Common myeloid progenitor, CD34-positive (primary cell): ENCODE results near the gene LRRC74B.
"Not testable (repeated sequence)": the region's sequence is repeated elsewhere in the genome, so short reads cannot be mapped to it uniquely, and the experiment has no call there.

Source experiments
- CTCF ChIA-PET: fragments of 350-600 bp; sonication (Branson Sonifier 250); formaldehyde crosslinking; loops from one replicate; lab custom pipeline; 2021; ENCODE audit warnings: antibody characterized with exemption; lab: Charles Lee
- POLR2A ChIA-PET: fragments of 350-600 bp; sonication (Branson Sonifier 250); formaldehyde crosslinking; loops from one replicate; lab custom pipeline; 2021; ENCODE audit warnings: antibody characterized with exemption; lab: Charles Lee
- DNase-seq, 3 donors: peaks; one replicate each; pipeline versions ENCODE4 v3.0.0 to v3.0.0-alpha.2; 2013
- H3K27ac ChIP-seq, 2 experiments: 1 replicate in 1 of 2; 2 replicates in 1 of 2; pipeline ENCODE4 v1.7.0; 2013; ENCODE audit warnings: inconsistent platforms in 2 of 2, low read length in 2 of 2, mild to moderate bottlenecking in 2 of 2, low read depth in 1 of 2, moderate library complexity in 1 of 2; ENCODE audit not compliant: severe bottlenecking in 2 of 2, insufficient read depth in 1 of 2, poor library complexity in 1 of 2
- H3K27me3 ChIP-seq, 5 experiments: replicated peaks in 2 of 5; 1 replicate in 3 of 5; 2 replicates in 2 of 5; pipeline versions ENCODE4 v1.6.1 to v1.7.0; 2013; ENCODE audit warnings: low read length in 4 of 5, mild to moderate bottlenecking in 2 of 5, moderate library complexity in 2 of 5, inconsistent platforms in 1 of 5; ENCODE audit not compliant: insufficient read depth in 5 of 5, control insufficient read depth in 4 of 5
- H3K36me3 ChIP-seq, 4 experiments: 1 replicate in 2 of 4; 2 replicates in 2 of 4; pipeline versions ENCODE4 v1.6.1 to v1.7.0; 2013; ENCODE audit warnings: low read length in 3 of 4, control low read depth in 1 of 4, mild to moderate bottlenecking in 1 of 4; ENCODE audit not compliant: control insufficient read depth in 4 of 4, insufficient read depth in 4 of 4
- H3K4me1 ChIP-seq, 4 experiments: 1 replicate in 3 of 4; 2 replicates in 1 of 4; pipeline versions ENCODE4 v1.6.1 to v1.7.1; 2013; ENCODE audit warnings: low read length in 3 of 4, mild to moderate bottlenecking in 3 of 4, control low read depth in 1 of 4, inconsistent platforms in 1 of 4, moderate library complexity in 1 of 4; ENCODE audit not compliant: control insufficient read depth in 4 of 4, insufficient read depth in 4 of 4; ENCODE audit errors: control extremely low read depth in 1 of 4
- H3K4me3 ChIP-seq, 7 experiments: 1 replicate in 4 of 7; 2 replicates in 3 of 7; pipeline versions ENCODE4 v1.5.1 to v1.7.0; 2013; ENCODE audit warnings: mild to moderate bottlenecking in 7 of 7, low read length in 6 of 7, moderate library complexity in 6 of 7, inconsistent platforms in 2 of 7, low read depth in 2 of 7, control low read depth in 1 of 7; ENCODE audit not compliant: insufficient read depth in 4 of 7, control insufficient read depth in 1 of 7; ENCODE audit errors: extremely low read depth in 1 of 7
- H3K9me3 ChIP-seq, 5 experiments: 1 replicate in 4 of 5; 2 replicates in 1 of 5; pipeline versions ENCODE4 v1.6.1 to v1.7.1; 2013; ENCODE audit warnings: low read length in 4 of 5, mild to moderate bottlenecking in 2 of 5, inconsistent platforms in 1 of 5, low read depth in 1 of 5, moderate library complexity in 1 of 5; ENCODE audit not compliant: control insufficient read depth in 4 of 5, insufficient read depth in 2 of 5; ENCODE audit errors: control extremely low read depth in 1 of 5
- WGBS: methylation state at CpG from one replicate; pipeline ENCODE4 v1.1.5; 2013; ENCODE audit not compliant: insufficient coverage; 5-methylcytosine and 5-hydroxymethylcytosine counted together

The LRRC74B gene

GRCh38 chr22:21043860-21044535 lies 1.7 kb upstream of the LRRC74B start:
- Histone ChIP-seq H3K27me3 (peaks cover 0 to 10% (median 0%) of the 10 kb centered on the region in 5 experiments), H3K36me3 (no peaks in the 10 kb centered on the region), H3K4me1 (peaks cover 0 to 27% (median 21%) of the 10 kb centered on the region in 4 experiments), H3K27ac (no peak overlapping the region), H3K4me3 (no peak overlapping the region), H3K9me3 (no peaks in the 10 kb centered on the region)
- DNase-seq, result no peak
- CTCF ChIA-PET, result interaction anchor here (0.8 to 1.9 kb wide), 4 partner anchors 20 to 58 kb away, joined by 3 to 5 read pairs (median 4); no protein-coding TSS in a partner anchor
- POLR2A ChIA-PET, result no interaction called here
- WGBS, result 93% methylated on average over 9 of the region's 15 CpGs

GRCh38 chr22:21044931-21045584 lies 688 bp upstream of the LRRC74B start:
- 12% methylated on average over 11 of the region's 15 CpGs for WGBS

DNA sequence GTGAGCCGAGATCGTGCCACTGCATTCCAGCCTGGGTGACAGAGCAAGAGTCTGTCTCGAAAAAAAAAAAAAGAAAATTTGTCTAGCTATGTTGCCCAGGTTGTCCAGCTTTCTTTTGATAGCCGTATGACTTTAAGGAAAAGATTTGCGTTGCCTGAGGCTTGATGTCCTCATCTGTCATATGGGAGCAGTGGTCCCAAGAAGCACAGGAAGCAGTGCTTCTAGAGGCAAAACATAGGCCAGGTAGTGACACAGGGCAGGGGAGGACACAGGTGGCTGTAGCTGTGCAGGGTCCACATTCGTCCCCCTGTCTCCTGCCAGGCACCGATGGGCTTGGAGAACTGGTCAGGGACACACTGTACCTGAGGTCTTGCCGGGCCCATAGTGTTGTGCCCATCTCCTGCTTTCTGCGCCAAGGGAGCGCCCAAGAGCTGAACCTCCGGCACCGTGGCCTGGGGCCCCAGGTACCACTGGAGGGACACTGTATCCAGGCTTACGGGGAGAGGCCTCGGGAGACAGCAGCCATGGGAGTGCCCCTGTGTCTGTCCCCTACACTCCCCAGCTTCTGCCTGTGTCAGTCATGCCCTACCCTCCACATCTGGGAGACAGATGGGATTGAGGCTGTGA lies 1.4 kb downstream of the LRRC74B start:
- Histone ChIP-seq H3K36me3 (no peaks in the 10 kb centered on the region), H3K27me3 (peaks cover 0 to 10% (median 0%) of the 10 kb centered on the region in 5 experiments), H3K27ac (no peak overlapping the region), H3K9me3 (no peaks in the 10 kb centered on the region), H3K4me3 (no peak overlapping the region), H3K4me1 (peaks cover 0 to 27% (median 21%) of the 10 kb centered on the region in 4 experiments)
- no peak for DNase-seq
- CTCF ChIA-PET, result interaction anchor here (1.0 to 1.9 kb wide), 2 partner anchors 9 to 19 kb away, joined by 3 to 4 read pairs; no protein-coding TSS in a partner anchor
- POLR2A ChIA-PET, result no interaction called here
- 98% methylated on average over 14 of the region's 14 CpGs for WGBS

More at GRCh38 chr22:21044931-21045584, 688 bp upstream of the LRRC74B start:
- H3K4me3 ChIP-seq, result peak overlapping the region in 5 of 7 experiments; percentile 30 to 71 (median 43)
- CTCF ChIA-PET, result interaction anchor here (1.5 to 1.9 kb wide), 2 partner anchors 42 to 56 kb away, joined by 4 to 5 read pairs; no protein-coding TSS in a partner anchor
- peak; percentile 34 to 86 (median 84) for DNase-seq
- no peak overlapping the region for H3K27ac ChIP-seq
- H3K4me1 ChIP-seq, result peaks cover 0 to 27% (median 21%) of the 10 kb centered on the region in 4 experiments
- H3K27me3 ChIP-seq, result peaks cover 0 to 10% (median 0%) of the 10 kb centered on the region in 5 experiments
- H3K36me3 ChIP-seq, result no peaks in the 10 kb centered on the region
- no peaks in the 10 kb centered on the region for H3K9me3 ChIP-seq
- POLR2A ChIA-PET, result interaction anchor here (0.5 kb wide), 1 partner anchor 8 kb away, joined by 4 read pairs; no protein-coding TSS in a partner anchor

- DNase-seq, result no peak
- H3K27me3 ChIP-seq, result peaks cover 0 to 10% (median 0%) of the 10 kb centered on the region in 5 experiments
- peaks cover 0 to 27% (median 21%) of the 10 kb centered on the region in 4 experiments for H3K4me1 ChIP-seq
- H3K9me3 ChIP-seq, result no peaks in the 10 kb centered on the region
- no peak overlapping the region for H3K27ac ChIP-seq
- 93% methylated on average over 3 of the region's 7 CpGs for WGBS
- H3K4me3 ChIP-seq, result no peak overlapping the region
- no peaks in the 10 kb centered on the region for H3K36me3 ChIP-seq
- ChIA-PET POLR2A (no interaction called here), CTCF (interaction anchor here (1.0 to 1.9 kb wide), 2 partner anchors 10 to 18 kb away, joined by 3 to 4 read pairs; no protein-coding TSS in a partner anchor)
These were observed 2.0 kb downstream of the LRRC74B start for GRCh38 chr22:21047730-21048129.

- CTCF ChIA-PET, DNase-seq, H3K27ac ChIP-seq, H3K4me3 ChIP-seq, H3K27me3 ChIP-seq, POLR2A ChIA-PET, H3K36me3 ChIP-seq, H3K9me3 ChIP-seq: not testable (repeated sequence)
- H3K4me1 ChIP-seq, result peaks cover 0 to 25% (median 21%) of the 10 kb centered on the region in 4 experiments
- 63% methylated on average over 2 of the region's 5 CpGs for WGBS
These were observed 2.7 kb downstream of the LRRC74B start for GRCh38 chr22:21048448-21048847.

- WGBS, result no CpG with 5 or more reads among the region's 12 CpGs
These were observed 3.2 kb downstream of the LRRC74B start for GRCh38 chr22:21048965-21049364.

More at GRCh38 chr22:21048965-21049364, 3.2 kb downstream of the LRRC74B start:
- H3K36me3 ChIP-seq, POLR2A ChIA-PET, DNase-seq, H3K27ac ChIP-seq, H3K9me3 ChIP-seq, H3K27me3 ChIP-seq, CTCF ChIA-PET, H3K4me3 ChIP-seq: not testable (repeated sequence)
- H3K4me1 ChIP-seq, result peaks cover 0 to 21% (median 20%) of the 10 kb centered on the region in 4 experiments
